Measurements from ENCODE around the gene KCNJ2. TPM values are rescaled to one million over a fixed set of nuclear protein-coding genes. Genes with fewer than 3 reads are reported as not detected.

KCNJ2 gene
- total RNA-seq, 1 donor = 12.7 TPM

- no peak for DNase-seq (ENCODE audit: low read depth)
- no peak for TF ChIP-seq CTCF (IDR thresholded peaks at IDR 0.05; ENCODE audit: insufficient read depth, low read length)
- no peak overlapping the region for H3K4me3 ChIP-seq (ENCODE audit: low read depth, low read length)
Measured at GRCh38 chr17:70181376-70181775, 12.0 kb downstream of the KCNJ2 start.

- no peak for DNase-seq (ENCODE audit: low read depth)
- H3K4me3 ChIP-seq (ENCODE audit: low read depth, low read length) = no peak overlapping the region
- no peak for TF ChIP-seq CTCF (IDR thresholded peaks at IDR 0.05; ENCODE audit: insufficient read depth, low read length)
Measured at GRCh38 chr17:70181866-70182265, 12.5 kb downstream of the KCNJ2 start.

- H3K4me3 ChIP-seq (ENCODE audit: low read depth, low read length) = no peak overlapping the region
- no peak for TF ChIP-seq CTCF (IDR thresholded peaks at IDR 0.05; ENCODE audit: insufficient read depth, low read length)
- no peak for DNase-seq (ENCODE audit: low read depth)
Measured at GRCh38 chr17:70183508-70183907, 14.2 kb downstream of the KCNJ2 start.

- TF ChIP-seq CTCF (IDR thresholded peaks at IDR 0.05; ENCODE audit: insufficient read depth, low read length) = no peak
- H3K4me3 ChIP-seq (ENCODE audit: low read depth, low read length) = no peak overlapping the region
- no peak for DNase-seq (ENCODE audit: low read depth)
Measured at GRCh38 chr17:70184207-70184606, 14.9 kb downstream of the KCNJ2 start.

- DNase-seq (ENCODE audit: low read depth) = peak; percentile 19
- no peak overlapping the region for H3K4me3 ChIP-seq (ENCODE audit: low read depth, low read length)
- no peak for TF ChIP-seq CTCF (IDR thresholded peaks at IDR 0.05; ENCODE audit: insufficient read depth, low read length)
Measured at GRCh38 chr17:70184770-70185169, 15.4 kb downstream of the KCNJ2 start.

GRCh38 chr17:70185285-70185684 is 16.0 kb downstream of the KCNJ2 start:
- DNase-seq (ENCODE audit: low read depth) = no peak
- H3K4me3 ChIP-seq (ENCODE audit: low read depth, low read length) = no peak overlapping the region
- TF ChIP-seq CTCF (IDR thresholded peaks at IDR 0.05; ENCODE audit: insufficient read depth, low read length) = no peak

- peak; percentile 28 for DNase-seq (ENCODE audit: low read depth)
- no peak overlapping the region for H3K4me3 ChIP-seq (ENCODE audit: low read depth, low read length)
- TF ChIP-seq CTCF (IDR thresholded peaks at IDR 0.05; ENCODE audit: insufficient read depth, low read length) = no peak
Measured at GRCh38 chr17:70187383-70187782, 18.1 kb downstream of the KCNJ2 start.
